HG02970 (cell line): ENCODE data around the gene ZBTB5.
A peak's percentile ranks its signal among the peaks of the same experiment; 100 is the strongest.
"Not testable (repeated sequence)": the region's sequence is repeated elsewhere in the genome, so short reads cannot be mapped to it uniquely, and the experiment has no call there.

Source experiments
- ATAC-seq: cut with Tn5 transposase; IDR thresholded peaks from one replicate; pipeline ENCODE4 v1.9.1; 2021; ENCODE audit warnings: mild to moderate bottlenecking, moderate library complexity, moderate number of reproducible peaks; ENCODE audit not compliant: unreplicated experiment, low FRiP score

ZBTB5 gene

GRCh38 chr9:37486616-37487548 is 21.6 kb upstream of the ZBTB5 start:
- no peak for ATAC-seq

DNA sequence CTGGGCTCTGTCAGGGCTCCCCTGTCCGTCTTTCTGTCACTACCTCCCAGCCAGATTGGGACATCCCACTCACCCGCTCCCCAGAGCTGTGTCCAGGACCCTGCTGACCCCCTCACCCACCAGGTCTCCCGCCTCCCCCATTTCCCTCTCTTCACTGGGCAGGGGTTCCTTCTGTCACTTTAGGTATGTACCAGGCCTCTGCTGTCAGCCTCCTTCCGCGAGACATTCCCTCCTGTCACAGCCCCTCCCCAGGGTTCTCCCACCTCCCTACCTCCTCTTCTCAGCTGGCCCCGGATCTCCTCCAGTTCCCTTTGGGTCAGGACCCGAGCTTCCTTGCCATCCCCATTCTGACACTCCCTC is 21.0 kb upstream of the ZBTB5 start:
- ATAC-seq: no peak

DNA sequence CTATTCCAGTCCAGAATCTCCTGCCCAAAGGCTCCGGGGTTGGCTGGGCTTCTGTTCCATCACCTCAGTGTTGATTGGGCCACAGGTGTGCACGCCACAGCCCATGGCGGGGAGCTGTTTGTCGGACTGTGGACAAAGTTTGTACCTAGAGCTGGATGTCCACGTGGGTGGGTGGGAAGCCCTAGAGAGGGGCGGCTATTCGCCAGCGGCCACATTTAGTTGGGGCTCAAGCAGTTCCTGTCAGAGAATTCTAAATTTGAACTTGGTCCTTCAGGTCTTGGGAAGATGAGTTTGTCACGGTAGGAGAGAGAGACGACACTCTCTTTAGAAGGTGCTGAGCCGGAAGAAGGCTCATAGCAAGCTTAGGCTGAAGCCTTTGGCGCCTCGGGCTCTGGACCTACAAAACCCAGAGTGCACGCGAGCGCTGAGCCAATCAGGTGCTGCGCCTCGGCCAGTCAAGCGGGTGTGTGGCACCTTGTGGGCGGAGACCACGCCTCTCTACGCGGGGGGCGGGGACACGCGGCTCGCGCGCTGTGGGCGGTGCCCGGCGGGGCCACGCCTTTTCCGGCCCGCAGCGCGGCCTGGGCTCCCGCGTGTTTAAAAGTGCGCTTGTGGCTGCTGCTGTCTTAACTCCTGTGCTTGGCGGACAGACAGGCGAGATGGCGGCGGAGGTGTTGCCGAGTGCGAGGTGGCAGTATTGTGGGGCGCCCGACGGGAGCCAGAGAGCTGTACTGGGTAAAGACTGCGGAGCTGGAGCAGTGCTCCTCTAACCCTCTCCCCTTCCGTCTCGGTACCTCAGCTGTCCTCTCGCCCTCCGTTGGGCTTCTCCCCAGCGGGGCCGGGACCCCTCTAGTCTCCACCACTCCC is 20.4 kb upstream of the ZBTB5 start, which contains the start of gene POLR1E:
Gene POLR1E, plus strand, starts transcription at position 560 of the 867 bp plus-strand sequence. Its CDS starts 100 bp downstream, at position 660.
- ATAC-seq: peak; percentile 95

- ATAC-seq: no peak
Observed at GRCh38 chr9:37480759-37481158, 15.5 kb upstream of the ZBTB5 start.

GRCh38 chr9:37477987-37478619 is 12.9 kb upstream of the ZBTB5 start:
- ATAC-seq: not testable (repeated sequence)

- not testable (repeated sequence) for ATAC-seq
Observed at GRCh38 chr9:37477443-37477842, 12.2 kb upstream of the ZBTB5 start.

GRCh38 chr9:37476930-37477329 is 11.7 kb upstream of the ZBTB5 start:
- ATAC-seq: no peak

DNA sequence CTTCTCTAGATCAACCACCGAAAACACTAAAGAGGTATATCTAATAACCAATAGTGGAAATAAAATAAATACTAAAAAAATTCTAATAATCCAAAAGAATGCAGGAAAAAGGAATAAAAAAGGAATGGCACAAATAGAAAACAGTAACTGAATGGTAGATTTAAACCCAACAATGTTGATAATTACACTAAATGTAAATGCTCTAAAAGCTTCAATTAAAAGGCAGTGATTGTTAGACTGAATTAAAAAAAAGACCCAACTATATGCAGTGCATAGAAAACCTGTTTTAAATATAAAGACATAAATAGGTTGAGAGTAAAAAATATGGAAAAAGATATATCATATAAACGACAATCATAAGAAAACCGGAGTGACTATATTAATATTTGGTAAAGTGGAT is 9.2 kb upstream of the ZBTB5 start:
- no peak for ATAC-seq

DNA sequence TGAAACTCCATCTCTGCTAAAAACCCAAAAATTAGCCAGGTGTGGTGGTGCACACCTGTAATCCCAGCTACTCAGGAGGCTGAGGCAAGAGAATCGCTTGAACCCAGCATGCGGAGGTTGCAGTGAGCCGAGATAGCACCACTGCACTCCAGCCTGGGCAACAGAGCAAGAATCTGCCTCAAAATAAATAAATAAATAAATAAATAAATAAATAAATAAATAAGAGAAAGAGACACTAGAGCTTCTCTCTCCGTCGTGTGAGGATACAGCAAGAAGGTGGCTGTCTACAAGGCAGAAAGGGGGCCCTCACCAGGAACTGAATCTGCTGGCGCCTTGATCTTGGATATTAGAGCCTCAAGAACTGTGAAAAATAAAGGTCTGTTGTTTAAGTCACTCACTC is 8.7 kb upstream of the ZBTB5 start:
- ATAC-seq: not testable (repeated sequence)

GRCh38 chr9:37471942-37472684 is 6.9 kb upstream of the ZBTB5 start:
- ATAC-seq: no peak

GRCh38 chr9:37468620-37469019 is 3.4 kb upstream of the ZBTB5 start:
- ATAC-seq: no peak

GRCh38 chr9:37467530-37467929 is 2.3 kb upstream of the ZBTB5 start:
- ATAC-seq: not testable (repeated sequence)

- ATAC-seq: peak; percentile 6
Observed at GRCh38 chr9:37466037-37466709, 923 bp upstream of the ZBTB5 start.

DNA sequence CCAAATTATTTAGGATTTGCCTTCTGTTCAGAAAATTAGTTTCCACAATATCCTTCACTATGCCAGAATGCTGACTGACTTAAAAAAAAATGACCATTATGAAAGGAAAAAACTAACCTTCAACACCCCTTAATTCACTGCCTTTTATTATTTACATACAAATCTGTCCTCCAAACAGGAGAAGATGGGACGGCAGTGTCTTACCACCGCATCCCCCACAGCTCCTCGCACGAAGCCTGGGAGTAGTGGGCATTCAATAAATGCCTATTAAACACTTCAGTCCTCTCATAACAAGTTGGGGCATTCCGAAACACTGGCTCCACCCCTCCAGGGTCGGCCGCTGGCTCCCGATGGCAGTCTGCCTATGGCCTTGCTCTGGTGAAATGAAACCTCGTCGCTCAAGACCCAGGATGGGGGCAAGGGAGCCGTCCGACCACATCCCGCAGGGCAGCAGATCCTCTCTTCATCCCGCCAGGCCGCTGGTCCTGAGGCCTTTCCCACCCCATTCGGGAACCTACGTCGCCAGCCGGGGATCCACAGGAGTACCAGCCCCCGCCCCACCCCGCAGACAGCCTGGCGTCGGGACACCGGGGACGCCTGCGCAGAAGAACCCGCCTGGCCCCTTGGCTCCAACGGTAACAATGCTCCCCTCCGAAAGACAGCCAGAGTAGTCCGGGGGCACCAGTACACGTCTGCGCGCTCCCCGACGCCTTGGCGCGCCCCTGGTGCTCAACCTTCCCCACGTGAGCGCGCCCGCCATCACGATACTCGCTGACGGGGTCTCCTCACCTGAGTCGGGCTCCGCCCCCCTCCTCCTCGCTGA is 613 bp downstream of the ZBTB5 start:
- peak; percentile 36 for ATAC-seq

- no peak for ATAC-seq
Observed at GRCh38 chr9:37464006-37464405, 1.2 kb downstream of the ZBTB5 start.

GRCh38 chr9:37456817-37457216 is 8.4 kb downstream of the ZBTB5 start:
- ATAC-seq: no peak

GRCh38 chr9:37455884-37456647 is 9.2 kb downstream of the ZBTB5 start:
- no peak for ATAC-seq

DNA sequence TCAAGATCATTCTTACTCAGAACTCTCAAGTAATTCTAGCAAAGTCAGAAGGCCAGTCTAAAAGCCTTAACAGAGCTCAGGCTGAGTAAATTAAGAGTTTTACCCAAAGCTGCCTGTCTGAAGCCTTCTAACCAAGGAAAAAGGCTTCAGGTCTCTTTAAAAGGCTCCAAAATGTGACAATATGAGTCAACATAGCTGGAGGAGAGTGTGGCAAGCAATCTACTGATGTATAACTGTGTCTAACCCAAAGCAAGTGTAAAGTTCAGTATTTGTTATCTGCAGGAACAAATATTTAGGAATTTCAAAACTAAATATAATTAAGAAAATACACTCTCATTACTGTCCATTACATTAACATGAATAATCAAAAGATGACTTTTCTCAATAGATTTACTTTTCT is 11.0 kb downstream of the ZBTB5 start:
- no peak for ATAC-seq
